Bronchial smooth muscle cell (primary cell): ENCODE data around the gene MXD4. TPM values are rescaled to one million over a fixed set of nuclear protein-coding genes. Genes with fewer than 3 reads are reported as not detected.

ENCODE experiments used
- total RNA-seq: library from RNA; depleted of rRNA; stranded (reverse); fragments of >200 nt; gene quantifications from 2 replicates; pipeline ENCODE4 v1.2.1, GENCODE V29; 2014

Gene MXD4, protein sequence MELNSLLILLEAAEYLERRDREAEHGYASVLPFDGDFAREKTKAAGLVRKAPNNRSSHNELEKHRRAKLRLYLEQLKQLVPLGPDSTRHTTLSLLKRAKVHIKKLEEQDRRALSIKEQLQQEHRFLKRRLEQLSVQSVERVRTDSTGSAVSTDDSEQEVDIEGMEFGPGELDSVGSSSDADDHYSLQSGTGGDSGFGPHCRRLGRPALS
- total RNA-seq: 51.1 and 59.0 TPM in 2 replicates

GRCh38 chr4:2261853-2262144 lies at the start of gene MXD4:
MXD4 (minus strand) TSS chr4:2262109; CDS start chr4:2261980, 129 bp downstream.

DNA sequence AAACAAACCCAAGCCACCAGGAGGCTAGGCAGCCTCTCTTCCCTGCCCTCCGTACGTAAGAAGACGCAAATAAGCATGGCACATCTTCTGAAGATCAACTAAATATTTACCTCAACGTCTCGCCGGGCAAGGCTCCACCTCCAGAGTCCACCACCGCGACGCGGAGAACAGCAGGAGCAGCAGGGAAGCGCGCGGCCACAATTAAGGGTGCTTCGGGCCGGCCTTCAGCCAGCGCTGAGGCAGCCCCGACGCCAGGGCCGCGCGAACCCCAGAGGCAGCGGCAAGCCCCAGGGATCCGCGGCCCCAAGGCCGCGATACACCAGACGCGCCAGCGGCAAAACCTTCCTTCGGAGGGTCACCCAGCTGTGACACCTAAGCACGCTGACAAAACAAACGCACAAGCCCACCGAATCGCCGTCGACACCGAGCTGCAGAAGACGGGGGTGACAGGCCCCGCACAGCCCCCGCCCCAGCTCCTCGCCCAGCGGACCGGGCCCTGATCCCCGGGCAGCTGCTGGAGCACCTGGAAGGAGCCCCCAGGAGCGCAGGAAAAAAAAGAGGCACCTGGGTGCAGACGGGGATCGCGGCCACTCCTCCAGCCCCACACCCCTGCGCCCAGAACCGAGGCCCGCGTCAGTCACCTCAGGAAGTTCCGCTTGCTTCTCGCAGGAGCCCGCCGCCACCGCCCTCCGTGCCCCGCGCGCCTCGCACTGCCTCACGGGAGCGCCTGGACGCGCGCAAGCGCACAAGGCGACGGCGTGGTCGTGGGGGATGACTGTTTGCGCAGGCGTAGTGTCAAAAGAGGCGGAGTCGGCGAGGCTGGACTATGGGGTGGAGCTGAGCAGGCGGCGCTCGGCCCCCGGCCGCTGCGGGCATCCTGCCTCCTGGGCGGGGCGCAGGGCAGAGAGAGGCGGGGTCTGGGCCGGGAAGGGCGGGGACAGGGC lies 20.2 kb downstream of the MXD4 start, which contains the start of the genes HAUS3 and POLN:
Gene HAUS3 (minus strand): TSS at position 712 of the 944 bp plus-strand sequence. CDS start 1,175 bp downstream, outside the sequence.
Gene POLN (minus strand): TSS at position 712 of the 944 bp plus-strand sequence. CDS start 12,890 bp downstream, outside the sequence.

Other genes with a start within 250 kb of the MXD4 start
- gene NAT8L, start 202.8 kb downstream of the MXD4 start, total RNA-seq: under 0.01 TPM in 2 replicates
- gene HAUS3, start 20.0 kb downstream of the MXD4 start, total RNA-seq: 2.7 and 5.4 TPM in 2 replicates
- gene POLN, start 20.0 kb downstream of the MXD4 start, total RNA-seq: 1.7 and 4.1 TPM in 2 replicates
- gene ZFYVE28, start 156.5 kb upstream of the MXD4 start, total RNA-seq: 8.2 and 9.9 TPM in 2 replicates
- gene CFAP99, start 156.8 kb upstream of the MXD4 start, total RNA-seq: not detected in 2 replicates
- gene RNF4, start 207.0 kb upstream of the MXD4 start, total RNA-seq: 28.5 and 29.0 TPM in 2 replicates